ENCODE data around the gene PEX5L.

DNA sequence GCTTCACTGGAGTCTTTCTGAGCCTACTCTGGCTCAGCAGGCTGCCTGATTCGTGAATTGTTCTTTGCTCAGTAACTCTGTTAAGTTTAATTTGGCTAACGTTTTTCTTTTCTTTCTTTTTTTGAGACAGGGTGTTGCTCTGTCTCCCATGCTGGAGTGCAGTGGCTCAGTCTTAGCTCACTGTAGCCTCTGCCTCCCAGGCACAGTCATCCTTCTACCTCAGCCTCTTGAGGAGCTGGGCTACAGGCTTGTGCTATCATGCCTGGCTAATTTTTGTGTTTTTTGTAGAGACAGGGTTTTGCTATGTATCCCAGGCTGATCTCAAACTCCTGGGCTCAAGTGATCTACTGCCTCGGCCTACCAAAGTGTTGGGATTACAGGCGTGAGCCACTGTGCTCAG, 165.0 kb downstream of the PEX5L start:
- TF ChIP-seq CTCF (IDR thresholded peaks at IDR 0.05; ENCODE audit: low read length) (no peak), EZH2 (optimal IDR thresholded peaks at IDR 0.05; ENCODE audit: low read depth, low read length) (no peak)

Measured in MM.1S (cell line).